ENCODE data around the gene KIF16B.
A peak's percentile ranks its signal among the peaks of the same experiment; 100 is the strongest.

DNA sequence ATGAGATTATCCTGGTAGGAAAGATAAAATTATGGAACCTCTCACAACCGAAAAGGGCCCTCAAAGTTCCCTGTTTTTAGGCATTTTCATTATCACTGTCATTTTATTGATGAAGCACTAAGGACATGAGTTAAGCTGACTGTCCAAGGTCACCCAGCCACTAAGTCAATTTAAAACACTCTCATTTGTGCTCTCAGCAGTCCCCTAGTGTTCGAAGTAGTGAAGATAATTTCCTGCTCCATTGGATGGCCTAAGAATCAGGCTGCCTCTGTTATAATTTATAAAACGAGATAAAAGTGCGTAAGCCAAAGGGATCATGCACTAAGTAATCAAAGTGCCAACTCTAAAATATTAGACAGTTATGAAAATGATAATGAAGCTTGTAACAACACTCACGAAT, 169.1 kb downstream of the KIF16B start:
- TF ChIP-seq CTCF (IDR thresholded peaks at IDR 0.05; ENCODE audit: low read depth, low read length), result peak; percentile 12; the same call in 1 of the 2 replicates
- no peak for TF ChIP-seq EZH2phosphoT487 (IDR thresholded peaks at IDR 0.05; ENCODE audit: low read depth)
